AG10803 (cell line): ENCODE measurements around the gene CT45A2.
"Not testable (repeated sequence)": the region's sequence is repeated elsewhere in the genome, so short reads cannot be mapped to it uniquely, and the experiment has no call there.

Experiments used
- DNase-seq: peaks from one replicate; pipeline ENCODE4 v3.0.0; 2010; ENCODE audit warnings: low read depth
- H3K4me3 ChIP-seq: 2 replicates; pipeline ENCODE4 v1.5.1; 2011; ENCODE audit warnings: mild to moderate bottlenecking, low read length, control low read depth

Gene CT45A2

GRCh38 chrX:135819912-135820311 lies at the start of gene CT45A2:
Gene CT45A2 (minus strand): TSS chrX:135820012. CDS start chrX:135816265, 3,747 bp downstream.
- H3K4me3 ChIP-seq, DNase-seq: not testable (repeated sequence)

GRCh38 chrX:135854438-135854837 lies 34.6 kb upstream of the CT45A2 start, which contains the start of gene CT45A8:
Gene CT45A8 (minus strand): TSS chrX:135854538. CDS start chrX:135850783, 3,755 bp downstream.
- H3K4me3 ChIP-seq, DNase-seq: not testable (repeated sequence)

- DNase-seq, H3K4me3 ChIP-seq: not testable (repeated sequence)
Measured at GRCh38 chrX:135837180-135837579, 17.4 kb upstream of the CT45A2 start, which contains the start of gene CT45A7. Gene CT45A7 (minus strand): TSS chrX:135837280. CDS start chrX:135833533, 3,747 bp downstream.

GRCh38 chrX:135802687-135803086 lies 17.1 kb downstream of the CT45A2 start, which contains the start of gene CT45A6:
Gene CT45A6 (minus strand): TSS chrX:135802787. CDS start chrX:135798993, 3,794 bp downstream.
- DNase-seq, H3K4me3 ChIP-seq: not testable (repeated sequence)

- not testable (repeated sequence) for DNase-seq, H3K4me3 ChIP-seq
Measured at GRCh38 chrX:135785403-135785802, 34.4 kb downstream of the CT45A2 start, which contains the start of gene CT45A5. Gene CT45A5 (minus strand): TSS chrX:135785503. CDS start chrX:135781729, 3,774 bp downstream.

GRCh38 chrX:135768091-135768490 lies 51.7 kb downstream of the CT45A2 start, which contains the start of gene CT45A3:
Gene CT45A3 (minus strand): TSS chrX:135768191. CDS start chrX:135764444, 3,747 bp downstream.
- DNase-seq = not testable (repeated sequence)

More at GRCh38 chrX:135768091-135768490, 51.7 kb downstream of the CT45A2 start, which contains the start of gene CT45A3:
- H3K4me3 ChIP-seq = not testable (repeated sequence)
